ENCODE data around the gene GPC3.

DNA sequence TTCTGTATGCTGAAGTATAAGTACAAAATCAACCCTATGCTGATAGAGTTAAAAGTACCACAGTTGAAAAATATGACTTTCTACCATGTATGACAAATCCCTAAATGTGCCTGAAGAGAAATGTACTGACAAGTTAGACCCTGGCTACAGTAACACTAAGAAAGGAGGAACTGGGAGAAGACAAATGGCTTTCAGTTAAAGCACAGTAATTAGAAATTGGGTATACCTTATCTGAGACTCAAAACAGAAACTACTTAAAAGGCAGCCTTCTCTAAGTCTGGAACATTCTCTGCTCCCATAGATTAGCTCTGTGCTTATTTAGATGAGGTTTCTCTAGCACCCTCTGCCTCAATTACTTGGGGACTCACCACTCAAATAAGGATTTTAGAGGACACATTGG is 189.1 kb downstream of the GPC3 start:
- TF ChIP-seq, protein P1, sequence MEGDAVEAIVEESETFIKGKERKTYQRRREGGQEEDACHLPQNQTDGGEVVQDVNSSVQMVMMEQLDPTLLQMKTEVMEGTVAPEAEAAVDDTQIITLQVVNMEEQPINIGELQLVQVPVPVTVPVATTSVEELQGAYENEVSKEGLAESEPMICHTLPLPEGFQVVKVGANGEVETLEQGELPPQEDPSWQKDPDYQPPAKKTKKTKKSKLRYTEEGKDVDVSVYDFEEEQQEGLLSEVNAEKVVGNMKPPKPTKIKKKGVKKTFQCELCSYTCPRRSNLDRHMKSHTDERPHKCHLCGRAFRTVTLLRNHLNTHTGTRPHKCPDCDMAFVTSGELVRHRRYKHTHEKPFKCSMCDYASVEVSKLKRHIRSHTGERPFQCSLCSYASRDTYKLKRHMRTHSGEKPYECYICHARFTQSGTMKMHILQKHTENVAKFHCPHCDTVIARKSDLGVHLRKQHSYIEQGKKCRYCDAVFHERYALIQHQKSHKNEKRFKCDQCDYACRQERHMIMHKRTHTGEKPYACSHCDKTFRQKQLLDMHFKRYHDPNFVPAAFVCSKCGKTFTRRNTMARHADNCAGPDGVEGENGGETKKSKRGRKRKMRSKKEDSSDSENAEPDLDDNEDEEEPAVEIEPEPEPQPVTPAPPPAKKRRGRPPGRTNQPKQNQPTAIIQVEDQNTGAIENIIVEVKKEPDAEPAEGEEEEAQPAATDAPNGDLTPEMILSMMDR (conservative IDR thresholded peaks at IDR 0.05; ENCODE audit: low read depth, low read length) = no peak
- TF ChIP-seq EZH2 (IDR thresholded peaks at IDR 0.05; ENCODE audit: borderline replicate concordance, low read depth, low read length, poor library complexity, severe bottlenecking) = no peak
